NCI-H82 (cell line): ENCODE results near the gene C18orf32.
"Not testable (repeated sequence)": the region's sequence is repeated elsewhere in the genome, so short reads cannot be mapped to it uniquely, and the experiment has no call there.

Experiments
- DNase-seq: peaks from one replicate; lab custom pipeline; 2025; lab: John Stamatoyannopoulos, UW

Gene C18orf32

GRCh38 chr18:49500201-49500921 lies 13.3 kb upstream of the C18orf32 start:
- DNase-seq, result peak; percentile 80

GRCh38 chr18:49499046-49499637 lies 12.1 kb upstream of the C18orf32 start:
- DNase-seq, result no peak

- no peak for DNase-seq
These were observed 8.4 kb upstream of the C18orf32 start for GRCh38 chr18:49495480-49495879.

GRCh38 chr18:49495076-49495475 lies 8.0 kb upstream of the C18orf32 start:
- DNase-seq, result no peak

GRCh38 chr18:49494660-49495059 lies 7.6 kb upstream of the C18orf32 start:
- no peak for DNase-seq

- no peak for DNase-seq
These were observed 5.6 kb upstream of the C18orf32 start for GRCh38 chr18:49492694-49493033.

GRCh38 chr18:49491857-49492693 lies 5.0 kb upstream of the C18orf32 start, which contains the start of gene RPL17:
RPL17 (minus strand) TSS chr18:49492465.
- peak; percentile 99 for DNase-seq

GRCh38 chr18:49491534-49491856 lies 4.5 kb upstream of the C18orf32 start:
- DNase-seq, result no peak

- no peak for DNase-seq
These were observed 3.3 kb upstream of the C18orf32 start for GRCh38 chr18:49490246-49490762.

GRCh38 chr18:49487711-49488310 lies 777 bp upstream of the C18orf32 start:
- DNase-seq, result peak; percentile 34

GRCh38 chr18:49486606-49486952 lies 455 bp downstream of the C18orf32 start:
- DNase-seq, result peak; percentile 66

- no peak for DNase-seq
These were observed 900 bp downstream of the C18orf32 start for GRCh38 chr18:49486134-49486533.

- no peak for DNase-seq
These were observed 3.8 kb downstream of the C18orf32 start for GRCh38 chr18:49483198-49483597.

GRCh38 chr18:49481907-49482306 lies 5.1 kb downstream of the C18orf32 start:
- DNase-seq, result no peak

GRCh38 chr18:49481317-49481716 lies 5.7 kb downstream of the C18orf32 start:
- DNase-seq, result no peak

GRCh38 chr18:49479381-49480137 lies 7.5 kb downstream of the C18orf32 start:
- DNase-seq, result no peak

- no peak for DNase-seq
These were observed 10.2 kb downstream of the C18orf32 start for GRCh38 chr18:49476664-49477411.

GRCh38 chr18:49474935-49475334 lies 12.1 kb downstream of the C18orf32 start:
- DNase-seq, result not testable (repeated sequence)

GRCh38 chr18:49473721-49474120 lies 13.3 kb downstream of the C18orf32 start:
- DNase-seq, result peak; percentile 48

- DNase-seq, result no peak
These were observed 14.6 kb downstream of the C18orf32 start for GRCh38 chr18:49472459-49472858.

GRCh38 chr18:49471532-49471931 lies 15.5 kb downstream of the C18orf32 start:
- no peak for DNase-seq
